SK-N-SH (cell line): ENCODE measurements around the gene ZBTB24. TPM values are rescaled to one million over a fixed set of nuclear protein-coding genes. Genes with fewer than 3 reads are reported as not detected.

ENCODE experiments used
- CTCF ChIA-PET: fragments of 300-600, 350-600 bp; formaldehyde crosslinking; extraction: SDS; loops from one replicate; lab custom pipeline; 2021; lab: Yijun Ruan, JAX
- POLR2A ChIA-PET: fragments of 350-600 bp; sonication (Branson Sonifier 250); formaldehyde crosslinking; extraction: SDS; loops from one replicate; lab custom pipeline; 2020; ENCODE audit warnings: antibody characterized with exemption, inconsistent platforms; lab: Yijun Ruan, JAX
- DNase-seq: peaks from one replicate; pipeline ENCODE4 v3.0.0; 2012
- H2AFZ ChIP-seq: fragments of 200-600 bp; sonication (generic); 2 replicates; pipeline ENCODE4 v1.8.1; 2016; ENCODE audit warnings: antibody characterized with exemption, mild to moderate bottlenecking, low read depth
- H3F3A ChIP-seq: fragments of 200-600 bp; sonication (generic); replicated peaks from 2 replicates; pipeline ENCODE3; 2016; ENCODE audit warnings: antibody characterized with exemption, mild to moderate bottlenecking; ENCODE audit not compliant: insufficient read depth
- H3K27ac ChIP-seq, 2 experiments: fragments of 200-500 bp in 1 of 2; fragments of 200-600 bp in 1 of 2; sonication (Bioruptor generic) in 1 of 2; sonication (generic), shearing (Covaris generic) in 1 of 2; 2 replicates each; pipeline versions ENCODE4 v1.5.1 to v1.6.1; 2014 to 2016; ENCODE audit warnings: low read depth in 2 of 2, inconsistent platforms in 1 of 2, low read length in 1 of 2, mild to moderate bottlenecking in 1 of 2, mixed read lengths in 1 of 2
- H3K27me3 ChIP-seq: fragments of 200-600 bp; sonication (generic), shearing (Covaris generic); 2 replicates; pipeline ENCODE4 v1.6.1; 2016; ENCODE audit warnings: mixed run types; ENCODE audit not compliant: insufficient read depth
- H3K36me3 ChIP-seq, 2 experiments: fragments of 200-500 bp in 1 of 2; fragments of 200-600 bp in 1 of 2; sonication (Bioruptor generic) in 1 of 2; sonication (generic) in 1 of 2; replicated peaks in 1 of 2; 2 replicates each; pipeline versions ENCODE3 to v1.5.1; 2014 to 2016; ENCODE audit warnings: low read length in 1 of 2, mild to moderate bottlenecking in 1 of 2; ENCODE audit not compliant: insufficient read depth in 2 of 2, control insufficient read depth in 1 of 2
- H3K4me1 ChIP-seq, 2 experiments: fragments of 200-500 bp in 1 of 2; fragments of 200-600 bp in 1 of 2; sonication (Bioruptor generic) in 1 of 2; sonication (generic), shearing (Covaris generic) in 1 of 2; 2 replicates each; pipeline versions ENCODE4 v1.5.1 to v1.6.1; 2014 to 2016; ENCODE audit warnings: low read depth in 1 of 2, low read length in 1 of 2, mixed run types in 1 of 2; ENCODE audit not compliant: insufficient read depth in 2 of 2, control insufficient read depth in 1 of 2
- H3K4me2 ChIP-seq: fragments of 200-600 bp; sonication (generic), shearing (Covaris generic); 2 replicates; pipeline ENCODE4 v1.6.1; 2017; ENCODE audit warnings: mixed run types
- H3K4me3 ChIP-seq, 2 experiments: fragments of 200-500 bp in 1 of 2; fragments of 200-600 bp in 1 of 2; sonication (Bioruptor generic) in 1 of 2; sonication (generic), shearing (Covaris generic) in 1 of 2; 2 replicates each; pipeline versions ENCODE4 v1.5.1 to v1.8.1; 2014 to 2016; ENCODE audit warnings: low read depth in 2 of 2, inconsistent platforms in 1 of 2, low read length in 1 of 2, mild to moderate bottlenecking in 1 of 2, mixed read lengths in 1 of 2, moderate library complexity in 1 of 2
- H3K79me2 ChIP-seq: fragments of 200-600 bp; sonication (generic); 2 replicates; pipeline ENCODE4 v1.8.1; 2017; ENCODE audit warnings: mild to moderate bottlenecking; ENCODE audit not compliant: insufficient read depth
- H3K9ac ChIP-seq: fragments of 200-600 bp; sonication (generic); 2 replicates; pipeline ENCODE4 v1.6.1; 2017; ENCODE audit warnings: mixed run types
- H3K9me2 ChIP-seq: fragments of 200-600 bp; sonication (generic); 2 replicates; pipeline ENCODE4 v1.6.1; 2017; ENCODE audit warnings: mixed run types
- H3K9me3 ChIP-seq: fragments of 200-600 bp; sonication (generic); 2 replicates; pipeline ENCODE4 v1.6.1; 2017; ENCODE audit warnings: mixed run types, mild to moderate bottlenecking, moderate library complexity
- H4K20me1 ChIP-seq: fragments of 200-600 bp; sonication (generic); 2 replicates; pipeline ENCODE4 v1.6.1; 2017; ENCODE audit warnings: mild to moderate bottlenecking, mixed run types; ENCODE audit not compliant: insufficient read depth
- CHD2 ChIP-seq: fragments of 150-350 bp; IDR thresholded peaks from 2 replicates; pipeline ENCODE4 v1.6.1; 2018; ENCODE audit warnings: low read length; ENCODE audit not compliant: partially characterized antibody
- EP300 ChIP-seq, 2 experiments: IDR thresholded peaks; 2 replicates each; pipeline versions ENCODE4 v1.4.0 to v1.6.1; 2012; ENCODE audit warnings: borderline replicate concordance in 1 of 2, low read depth in 1 of 2, low read length in 1 of 2
- FOXJ3 ChIP-seq: sonication (generic); formaldehyde crosslinking; IDR thresholded peaks from 2 replicates; pipeline ENCODE4 v1.5.1; 2020; ENCODE audit warnings: mild to moderate bottlenecking, missing genetic modification reagents
- GATA2 ChIP-seq: sonication (generic); formaldehyde crosslinking; IDR thresholded peaks from 2 replicates; pipeline ENCODE4 v1.5.0; 2020; ENCODE audit warnings: mild to moderate bottlenecking, missing genetic modification reagents
- MXI1 ChIP-seq: IDR thresholded peaks from 2 replicates; pipeline ENCODE4 v1.6.1; 2012; ENCODE audit warnings: mild to moderate bottlenecking, low read depth, low read length, improper control_type of control experiment
- NFIC ChIP-seq: IDR thresholded peaks from 2 replicates; pipeline ENCODE4 v1.4.0; 2012; ENCODE audit warnings: borderline replicate concordance
- NRF1 ChIP-seq: IDR thresholded peaks from 2 replicates; pipeline ENCODE4 v1.6.1; 2012; ENCODE audit warnings: low read depth, mild to moderate bottlenecking, low read length
- POLR2AphosphoS5 ChIP-seq: IDR thresholded peaks from 2 replicates; pipeline ENCODE4 v1.6.1; 2012; ENCODE audit warnings: low read depth, low read length
- RAD21 ChIP-seq: IDR thresholded peaks from 2 replicates; pipeline ENCODE4 v1.6.1; 2012; ENCODE audit warnings: mild to moderate bottlenecking, low read length
- RCOR1 ChIP-seq: fragments of 150-350 bp; IDR thresholded peaks from 2 replicates; pipeline ENCODE4 v1.6.1; 2017; ENCODE audit warnings: antibody characterized with exemption, low read length
- RFX5 ChIP-seq: IDR thresholded peaks from 2 replicates; pipeline ENCODE4 v1.6.1; 2012; ENCODE audit warnings: mild to moderate bottlenecking, improper control_type of control experiment, low read length
- RXRA ChIP-seq: IDR thresholded peaks from 2 replicates; pipeline ENCODE4 v1.4.0; 2012; ENCODE audit warnings: low read depth, mild to moderate bottlenecking, borderline replicate concordance
- SMC3 ChIP-seq: IDR thresholded peaks from 2 replicates; pipeline ENCODE4 v1.6.1; 2012; ENCODE audit warnings: low read depth, low read length, improper control_type of control experiment
- YY1 ChIP-seq: IDR thresholded peaks from 2 replicates; pipeline ENCODE4 v1.4.0; 2012; ENCODE audit warnings: low read depth, mild to moderate bottlenecking
- WGBS: methylation state at CpG from one replicate; pipeline ENCODE4 v1.1.6; 2017; ENCODE audit warnings: low lambda C conversion rate; 5-methylcytosine and 5-hydroxymethylcytosine counted together
- polyA plus RNA-seq, 3 experiments: library from polyadenylated mRNA; depleted of rRNA; stranded (reverse); fragments of >200 nt; gene quantifications; 2 replicates each; pipeline ENCODE4 v1.2.3, GENCODE V29; 2012
- TF ChIP-seq, protein P1 (sequence below): fragments of 200-600 bp; sonication (generic); IDR thresholded peaks from 2 replicates; pipeline ENCODE4 v1.6.1; 2017; ENCODE audit warnings: antibody characterized with exemption, mild to moderate bottlenecking, moderate library complexity
- TF ChIP-seq, protein P2 (sequence below): IDR thresholded peaks from 2 replicates; pipeline ENCODE4 v1.4.0; 2012; ENCODE audit warnings: low read depth, borderline replicate concordance
- TF ChIP-seq, protein P3 (sequence below): fragments of 150-350 bp; IDR thresholded peaks from 2 replicates; pipeline ENCODE4 v1.6.1; 2017; ENCODE audit warnings: antibody characterized with exemption, low read length, low read depth, borderline replicate concordance
- TF ChIP-seq, protein P4 (sequence below): IDR thresholded peaks from 2 replicates; pipeline ENCODE4 v1.4.0; 2012; ENCODE audit warnings: low read depth

Gene ZBTB24
- polyA plus RNA-seq, 1 of the 3 experiments (the other 2 are of a cell fraction): 1.7 TPM

DNA sequence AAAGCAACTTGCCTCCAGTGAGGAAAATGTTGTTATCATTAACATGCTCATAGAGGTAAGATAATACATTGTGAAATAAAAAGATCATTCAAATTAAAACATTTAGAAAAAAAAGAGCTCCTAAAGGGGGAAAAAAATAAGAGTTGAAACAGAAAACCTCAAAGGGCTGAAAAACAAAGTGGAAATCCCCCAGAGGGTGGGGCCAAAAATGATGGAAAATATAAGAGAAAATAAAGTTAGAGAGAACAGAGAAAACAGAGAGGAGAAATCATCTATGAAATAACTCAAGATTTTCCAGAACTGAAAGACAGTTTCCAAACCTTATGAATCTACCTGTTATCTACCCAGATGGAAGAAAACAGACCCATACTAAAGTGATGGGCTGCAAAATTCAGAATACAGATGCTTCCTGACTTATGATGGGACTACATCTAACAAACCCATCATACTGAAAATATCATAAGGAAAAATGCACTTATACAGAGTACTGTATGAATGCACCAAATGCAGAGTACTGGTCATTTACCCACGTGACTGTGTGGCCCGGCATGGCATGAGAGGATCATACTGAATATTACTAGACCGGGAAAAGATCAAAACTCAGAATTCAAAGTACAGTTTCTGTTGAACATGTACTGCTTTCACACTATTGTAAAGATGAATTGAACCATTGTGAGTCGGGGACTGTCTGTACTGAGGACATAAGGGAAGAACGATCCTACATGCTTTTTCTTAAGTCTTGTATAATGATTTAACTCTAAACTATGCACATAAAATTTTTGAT, 4.0 kb downstream of the ZBTB24 start:
- Histone ChIP-seq H3K4me3 (peak overlapping the region in 1 of 2 experiments; percentile 25; a peak in 1 of 4 replicates), H3K4me1 (peaks cover 12 to 14% of the 10 kb centered on the region in 2 experiments; a peak in 3 of 4 replicates), H3K36me3 (peaks cover 33 to 39% of the 10 kb centered on the region in 2 experiments), H3K9ac (no peak overlapping the region), H3K9me3 (no peaks in the 10 kb centered on the region), H3F3A (peaks cover 4% of the 10 kb centered on the region), H3K27ac (no peak overlapping the region), H3K9me2 (no peaks in the 10 kb centered on the region), H3K79me2 (peaks cover 65% of the 10 kb centered on the region), H3K4me2 (peak overlapping the region; percentile 56; the same call in 1 of the 2 replicates), H4K20me1 (peaks cover 12% of the 10 kb centered on the region; the same call in 1 of the 2 replicates), H3K27me3 (no peaks in the 10 kb centered on the region), H2AFZ (no peak overlapping the region)
- POLR2A ChIA-PET: no interaction called here
- DNase-seq: no peak
- TF ChIP-seq, protein P1, sequence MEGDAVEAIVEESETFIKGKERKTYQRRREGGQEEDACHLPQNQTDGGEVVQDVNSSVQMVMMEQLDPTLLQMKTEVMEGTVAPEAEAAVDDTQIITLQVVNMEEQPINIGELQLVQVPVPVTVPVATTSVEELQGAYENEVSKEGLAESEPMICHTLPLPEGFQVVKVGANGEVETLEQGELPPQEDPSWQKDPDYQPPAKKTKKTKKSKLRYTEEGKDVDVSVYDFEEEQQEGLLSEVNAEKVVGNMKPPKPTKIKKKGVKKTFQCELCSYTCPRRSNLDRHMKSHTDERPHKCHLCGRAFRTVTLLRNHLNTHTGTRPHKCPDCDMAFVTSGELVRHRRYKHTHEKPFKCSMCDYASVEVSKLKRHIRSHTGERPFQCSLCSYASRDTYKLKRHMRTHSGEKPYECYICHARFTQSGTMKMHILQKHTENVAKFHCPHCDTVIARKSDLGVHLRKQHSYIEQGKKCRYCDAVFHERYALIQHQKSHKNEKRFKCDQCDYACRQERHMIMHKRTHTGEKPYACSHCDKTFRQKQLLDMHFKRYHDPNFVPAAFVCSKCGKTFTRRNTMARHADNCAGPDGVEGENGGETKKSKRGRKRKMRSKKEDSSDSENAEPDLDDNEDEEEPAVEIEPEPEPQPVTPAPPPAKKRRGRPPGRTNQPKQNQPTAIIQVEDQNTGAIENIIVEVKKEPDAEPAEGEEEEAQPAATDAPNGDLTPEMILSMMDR: no peak
- TF ChIP-seq, protein P2, sequence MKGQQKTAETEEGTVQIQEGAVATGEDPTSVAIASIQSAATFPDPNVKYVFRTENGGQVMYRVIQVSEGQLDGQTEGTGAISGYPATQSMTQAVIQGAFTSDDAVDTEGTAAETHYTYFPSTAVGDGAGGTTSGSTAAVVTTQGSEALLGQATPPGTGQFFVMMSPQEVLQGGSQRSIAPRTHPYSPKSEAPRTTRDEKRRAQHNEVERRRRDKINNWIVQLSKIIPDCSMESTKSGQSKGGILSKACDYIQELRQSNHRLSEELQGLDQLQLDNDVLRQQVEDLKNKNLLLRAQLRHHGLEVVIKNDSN: no peak
- TF ChIP-seq RFX5 (no peak), NRF1 (no peak), SMC3 (no peak), RCOR1 (no peak), RAD21 (no peak), YY1 (no peak)
- TF ChIP-seq, protein P3, sequence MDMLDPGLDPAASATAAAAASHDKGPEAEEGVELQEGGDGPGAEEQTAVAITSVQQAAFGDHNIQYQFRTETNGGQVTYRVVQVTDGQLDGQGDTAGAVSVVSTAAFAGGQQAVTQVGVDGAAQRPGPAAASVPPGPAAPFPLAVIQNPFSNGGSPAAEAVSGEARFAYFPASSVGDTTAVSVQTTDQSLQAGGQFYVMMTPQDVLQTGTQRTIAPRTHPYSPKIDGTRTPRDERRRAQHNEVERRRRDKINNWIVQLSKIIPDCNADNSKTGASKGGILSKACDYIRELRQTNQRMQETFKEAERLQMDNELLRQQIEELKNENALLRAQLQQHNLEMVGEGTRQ: no peak
- CTCF ChIA-PET: no interaction called here
- WGBS: 83% methylated on average over 5 of the region's 5 CpGs

DNA sequence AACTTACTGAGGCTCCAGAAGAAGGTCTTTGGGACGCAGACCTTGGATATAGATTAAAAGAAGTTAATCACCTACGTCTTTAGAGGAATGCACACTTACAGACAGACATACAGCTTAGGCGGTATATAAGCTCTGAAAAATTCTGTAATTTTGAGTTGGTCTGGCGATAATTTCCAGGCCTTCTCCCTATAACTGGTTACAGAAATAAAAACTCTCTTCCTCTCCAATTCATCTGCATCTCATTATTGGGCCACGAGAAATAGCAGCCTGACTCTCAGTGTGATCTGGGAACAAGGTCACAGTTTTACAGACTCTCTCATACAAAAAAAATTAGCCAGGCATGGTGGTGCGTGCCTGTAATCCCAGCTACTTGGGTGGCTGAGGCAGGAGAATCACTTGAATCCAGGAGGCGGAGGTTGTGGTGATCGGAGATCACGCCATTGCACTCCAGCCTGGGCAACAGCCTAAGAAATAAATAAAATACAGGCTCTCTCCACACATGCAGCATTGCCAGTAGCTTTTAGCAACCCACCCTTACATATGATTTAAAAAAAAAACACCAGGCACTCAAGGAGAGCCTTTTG, 4.7 kb downstream of the ZBTB24 start:
- H3K4me1 ChIP-seq: peaks cover 12 to 14% of the 10 kb centered on the region in 2 experiments; a peak in 3 of 4 replicates
- H2AFZ ChIP-seq: no peak overlapping the region
- H3K4me3 ChIP-seq: 0 out of 4 replicates have a peak overlapping the region, but pooled peaks of 1 of the 2 experiments have one; percentile 25
- H3F3A ChIP-seq: no peaks in the 10 kb centered on the region
- H3K9ac ChIP-seq: no peak overlapping the region
- no peaks in the 10 kb centered on the region for H3K27me3 ChIP-seq
- no peak for DNase-seq
- H3K36me3 ChIP-seq: peaks cover 36 to 45% of the 10 kb centered on the region in 2 experiments
- no peaks in the 10 kb centered on the region for H3K9me2 ChIP-seq
- H3K27ac ChIP-seq: no peak overlapping the region
- POLR2A ChIA-PET: no interaction called here
- TF ChIP-seq YY1 (no peak), CHD2 (no peak), FOXJ3 (CRISPR knock-in tag) (no peak), POLR2AphosphoS5 (no peak), RXRA (no peak), MXI1 (no peak), NFIC (no peak), GATA2 (CRISPR knock-in tag) (no peak), EP300 (IDR thresholded peaks at IDR 0.05; ENCODE audit: borderline replicate concordance in 1 of 2, low read depth in 1 of 2, low read length in 1 of 2) (no peak), RFX5 (no peak)
- TF ChIP-seq, protein P3: no peak
- TF ChIP-seq, protein P4, sequence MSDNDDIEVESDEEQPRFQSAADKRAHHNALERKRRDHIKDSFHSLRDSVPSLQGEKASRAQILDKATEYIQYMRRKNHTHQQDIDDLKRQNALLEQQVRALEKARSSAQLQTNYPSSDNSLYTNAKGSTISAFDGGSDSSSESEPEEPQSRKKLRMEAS: no peak
- TF ChIP-seq, protein P1: no peak
- CTCF ChIA-PET: no interaction called here
- peaks cover 65% of the 10 kb centered on the region for H3K79me2 ChIP-seq
- peaks cover 12% of the 10 kb centered on the region; the same call in 1 of the 2 replicates for H4K20me1 ChIP-seq
- WGBS: 90% methylated on average over 9 of the region's 9 CpGs
- H3K9me3 ChIP-seq: no peaks in the 10 kb centered on the region
- H3K4me2 ChIP-seq: peak overlapping the region; percentile 56
